Glutamatergic neuron (in vitro differentiated cells): ENCODE measurements around the gene EFNA5. TPM values are rescaled to one million over a fixed set of nuclear protein-coding genes. Genes with fewer than 3 reads are reported as not detected.

Experiments
- DNase-seq: peaks from one replicate; pipeline ENCODE4 v3.0.0; 2022
- H3K27ac Mint-ChIP-seq: one replicate; pipeline ENCODE4 v1.8.0; 2020; ENCODE audit warnings: mild to moderate bottlenecking, mixed read lengths, inconsistent platforms; ENCODE audit not compliant: unreplicated experiment
- H3K27me3 Mint-ChIP-seq: one replicate; pipeline ENCODE4 v1.8.0; 2020; ENCODE audit warnings: mild to moderate bottlenecking, moderate library complexity, mixed read lengths, inconsistent platforms; ENCODE audit not compliant: unreplicated experiment
- H3K36me3 Mint-ChIP-seq: one replicate; pipeline ENCODE4 v1.8.0; 2020; ENCODE audit warnings: mild to moderate bottlenecking, mixed read lengths, inconsistent platforms; ENCODE audit not compliant: unreplicated experiment
- H3K4me1 Mint-ChIP-seq: one replicate; pipeline ENCODE4 v1.8.0; 2020; ENCODE audit warnings: mild to moderate bottlenecking, low read depth, mixed read lengths, inconsistent platforms; ENCODE audit not compliant: unreplicated experiment
- H3K4me3 Mint-ChIP-seq: one replicate; pipeline ENCODE4 v1.8.0; 2020; ENCODE audit warnings: mild to moderate bottlenecking, mixed read lengths, inconsistent platforms; ENCODE audit not compliant: unreplicated experiment
- H3K9me3 Mint-ChIP-seq: one replicate; pipeline ENCODE4 v1.8.0; 2020; ENCODE audit warnings: mild to moderate bottlenecking, moderate library complexity, mixed read lengths, inconsistent platforms; ENCODE audit not compliant: unreplicated experiment
- total RNA-seq: library from RNA; stranded (reverse); fragmentation: NEBNext Ultra II Directional; extraction: Animal tissue kit (Norgen Biotek cat#: 25700); gene quantifications from one replicate; pipeline ENCODE4 v1.2.1, GENCODE V29; 2021; ENCODE audit not compliant: unreplicated experiment
- TF ChIP-seq, protein P1 (sequence below): fragments of 200-600 bp; sonication (generic); IDR thresholded peaks from one replicate; pipeline ENCODE4 v1.5.0; 2021; ENCODE audit not compliant: partially characterized antibody, unreplicated experiment

EFNA5 gene
- total RNA-seq, 1 donor from 2014 or later, result 158 TPM

- no peaks in the 10 kb centered on the region for H3K36me3 Mint-ChIP-seq
- no peak overlapping the region for H3K4me3 Mint-ChIP-seq
- no peak overlapping the region for H3K27ac Mint-ChIP-seq
- DNase-seq, result no peak
- H3K4me1 Mint-ChIP-seq, result peaks cover 41% of the 10 kb centered on the region
- TF ChIP-seq, protein P1, sequence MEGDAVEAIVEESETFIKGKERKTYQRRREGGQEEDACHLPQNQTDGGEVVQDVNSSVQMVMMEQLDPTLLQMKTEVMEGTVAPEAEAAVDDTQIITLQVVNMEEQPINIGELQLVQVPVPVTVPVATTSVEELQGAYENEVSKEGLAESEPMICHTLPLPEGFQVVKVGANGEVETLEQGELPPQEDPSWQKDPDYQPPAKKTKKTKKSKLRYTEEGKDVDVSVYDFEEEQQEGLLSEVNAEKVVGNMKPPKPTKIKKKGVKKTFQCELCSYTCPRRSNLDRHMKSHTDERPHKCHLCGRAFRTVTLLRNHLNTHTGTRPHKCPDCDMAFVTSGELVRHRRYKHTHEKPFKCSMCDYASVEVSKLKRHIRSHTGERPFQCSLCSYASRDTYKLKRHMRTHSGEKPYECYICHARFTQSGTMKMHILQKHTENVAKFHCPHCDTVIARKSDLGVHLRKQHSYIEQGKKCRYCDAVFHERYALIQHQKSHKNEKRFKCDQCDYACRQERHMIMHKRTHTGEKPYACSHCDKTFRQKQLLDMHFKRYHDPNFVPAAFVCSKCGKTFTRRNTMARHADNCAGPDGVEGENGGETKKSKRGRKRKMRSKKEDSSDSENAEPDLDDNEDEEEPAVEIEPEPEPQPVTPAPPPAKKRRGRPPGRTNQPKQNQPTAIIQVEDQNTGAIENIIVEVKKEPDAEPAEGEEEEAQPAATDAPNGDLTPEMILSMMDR, result no peak
- H3K27me3 Mint-ChIP-seq, result peaks cover 4% of the 10 kb centered on the region
- H3K9me3 Mint-ChIP-seq, result peaks cover 3% of the 10 kb centered on the region
These were observed 278.9 kb downstream of the EFNA5 start for GRCh38 chr5:107391787-107392186.

GRCh38 chr5:107389775-107390148, 281.0 kb downstream of the EFNA5 start:
- peaks cover 31% of the 10 kb centered on the region for H3K4me1 Mint-ChIP-seq
- H3K27me3 Mint-ChIP-seq, result peaks cover 4% of the 10 kb centered on the region

DNA sequence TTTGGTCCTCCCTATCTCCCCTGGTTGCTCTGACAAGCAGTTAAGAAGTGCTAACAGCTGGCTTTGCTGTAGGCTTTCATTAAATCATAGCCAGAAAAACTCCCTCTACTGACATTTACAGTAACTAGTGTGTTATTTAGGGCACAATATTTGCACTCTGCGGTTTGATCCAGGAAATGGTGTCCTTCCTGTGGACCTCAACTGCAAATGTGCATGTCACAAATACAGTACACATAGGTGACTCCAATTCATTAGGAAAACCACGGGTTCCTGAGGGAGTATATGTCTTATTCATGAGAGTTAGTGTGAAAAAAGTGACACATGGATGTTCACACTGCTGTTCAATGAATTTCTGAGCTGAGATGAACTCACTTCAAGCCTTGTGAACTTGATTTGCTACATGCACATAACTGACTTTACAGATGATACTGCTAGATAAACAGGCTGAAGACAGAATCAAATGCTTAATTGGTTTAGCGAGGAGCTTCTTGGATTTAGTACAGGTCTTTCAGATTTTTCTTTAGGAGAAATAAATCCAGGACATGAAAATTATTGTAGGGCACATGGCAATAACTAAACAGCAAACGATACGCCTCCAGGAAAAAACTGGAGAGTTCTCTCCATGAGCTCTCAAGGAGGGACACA, 281.5 kb downstream of the EFNA5 start:
- H3K9me3 Mint-ChIP-seq, result peaks cover 3% of the 10 kb centered on the region
- H3K27ac Mint-ChIP-seq, result peak overlapping the region; percentile 54
- no peak overlapping the region for H3K4me3 Mint-ChIP-seq
- peaks cover 31% of the 10 kb centered on the region for H3K4me1 Mint-ChIP-seq
- no peak for DNase-seq
- TF ChIP-seq, protein P1, result no peak
- peaks cover 4% of the 10 kb centered on the region for H3K36me3 Mint-ChIP-seq
- H3K27me3 Mint-ChIP-seq, result peaks cover 4% of the 10 kb centered on the region

More at GRCh38 chr5:107389775-107390148, 281.0 kb downstream of the EFNA5 start:
- DNase-seq, result no peak
- Mint-ChIP-seq H3K36me3 (peaks cover 4% of the 10 kb centered on the region), H3K9me3 (peaks cover 3% of the 10 kb centered on the region), H3K4me3 (no peak overlapping the region), H3K27ac (peak overlapping the region; percentile 36)
- TF ChIP-seq, protein P1, result no peak

GRCh38 chr5:107388141-107388861, 282.4 kb downstream of the EFNA5 start:
- H3K27me3 Mint-ChIP-seq, result peaks cover 4% of the 10 kb centered on the region
- peaks cover 11% of the 10 kb centered on the region for H3K36me3 Mint-ChIP-seq
- TF ChIP-seq, protein P1, result no peak
- H3K9me3 Mint-ChIP-seq, result peaks cover 3% of the 10 kb centered on the region
- H3K27ac Mint-ChIP-seq, result no peak overlapping the region
- DNase-seq, result no peak
- no peak overlapping the region for H3K4me3 Mint-ChIP-seq
- peaks cover 28% of the 10 kb centered on the region for H3K4me1 Mint-ChIP-seq
